ENCODE results near the gene CTXND1. TPM values are rescaled to one million over a fixed set of nuclear protein-coding genes. Genes with fewer than 3 reads are reported as not detected.
A peak's percentile ranks its signal among the peaks of the same experiment; 100 is the strongest.
"Not testable (repeated sequence)": the region's sequence is repeated elsewhere in the genome, so short reads cannot be mapped to it uniquely, and the experiment has no call there.

The CTXND1 gene
- total RNA-seq (2014; rRNA removed) (not detected in 2 replicates), Bru-seq, nascent RNA (not detected), BruChase-seq, experiment 1, labeled RNA remaining after a 6-hour chase (not detected), BruChase-seq, experiment 2, labeled RNA remaining after a 2-hour chase (not detected)
- long read RNA-seq, result 0 reads

DNA sequence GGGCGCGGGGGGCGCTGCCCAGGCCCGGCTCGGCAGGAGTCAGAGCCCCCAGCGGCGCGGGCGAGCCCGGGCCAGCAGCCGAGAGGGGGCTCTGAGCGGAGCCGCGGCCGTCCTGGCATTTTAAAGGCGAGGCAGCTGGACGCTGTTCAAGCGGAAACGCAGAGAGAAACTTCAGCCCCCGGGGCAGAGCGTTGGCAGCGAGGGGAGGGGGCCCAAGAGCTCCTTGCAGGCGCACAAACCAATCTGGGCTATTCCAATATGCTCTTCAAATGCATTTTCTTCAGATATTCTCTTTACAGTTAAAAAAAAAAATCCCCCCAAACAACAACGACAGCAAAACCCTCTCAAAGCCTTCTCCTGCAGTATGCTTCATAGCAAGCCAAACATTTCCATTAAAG lies at the start of gene CTXND1:
Gene CTXND1, minus strand, starts transcription at position 93 of the 398 bp plus-strand sequence. CDS start 50,264 bp downstream, outside the sequence.
- no peak for ATAC-seq
- no peaks in the 10 kb centered on the region for H3K9me2 ChIP-seq (replicated peaks; ENCODE audit: low read length)
- H3K4me2 ChIP-seq (ENCODE audit: low read length), result peak within 1 kb of the TSS; percentile 28; the same call in 1 of the 2 replicates
- no peaks in the 10 kb centered on the region for H3K4me1 ChIP-seq (ENCODE audit: insufficient read depth, low read length)
- CTCF ChIA-PET, result no interaction called here
- no peak within 1 kb of the TSS for H3K4me3 ChIP-seq (ENCODE audit: low read length)
- H3K27ac ChIP-seq (ENCODE audit: low read length), result no peak within 1 kb of the TSS
- TF ChIP-seq EZH2phosphoT487 (IDR thresholded peaks at IDR 0.05; ENCODE audit: borderline replicate concordance, low read length), result 0 out of 2 replicates have a peak, but pooled peaks have one; percentile 32
- no peak for TF ChIP-seq CTCF (conservative IDR thresholded peaks at IDR 0.05; ENCODE audit: low read depth, low read length)
- peak; percentile 67 for TF ChIP-seq EZH2 (IDR thresholded peaks at IDR 0.05; ENCODE audit: low read length, unreplicated experiment)
- H3F3A ChIP-seq (ENCODE audit: low read length, unreplicated experiment), result no peaks in the 10 kb centered on the region
- H3K9ac ChIP-seq (ENCODE audit: low read length), result no peak within 1 kb of the TSS
- intact Hi-C loops (cut with micrococcal nuclease), result no loop called here
- DNase-seq, result no peak
- H3K9me3 ChIP-seq (ENCODE audit: low read length), result no peaks in the 10 kb centered on the region
- H4K20me1 ChIP-seq (ENCODE audit: low read length), result no peaks in the 10 kb centered on the region
- no TSS peak for BruUV-seq (replicated peaks)
- POLR2A ChIA-PET (ENCODE audit: unreplicated experiment), result no interaction called here
- peaks cover 93% of the 10 kb centered on the region for H3K27me3 ChIP-seq (ENCODE audit: low read length)
- H3K79me2 ChIP-seq (ENCODE audit: low read length), result no peaks in the 10 kb centered on the region
- no peak within 1 kb of the TSS for H2AFZ ChIP-seq (ENCODE audit: low read length)
- no peaks in the 10 kb centered on the region for H3K36me3 ChIP-seq (ENCODE audit: low read depth, low read length)

GRCh38 chr15:80301472-80301871 lies 49.5 kb upstream of the CTXND1 start:
- Histone ChIP-seq H3K9me3 (ENCODE audit: low read length) (no peaks in the 10 kb centered on the region), H4K20me1 (ENCODE audit: low read length) (no peaks in the 10 kb centered on the region), H3K9ac (ENCODE audit: low read length) (no peak overlapping the region), H3K27ac (ENCODE audit: low read length) (no peak overlapping the region), H3K4me3 (ENCODE audit: low read length) (no peak overlapping the region), H2AFZ (ENCODE audit: low read length) (no peak overlapping the region), H3K4me2 (ENCODE audit: low read length) (no peak overlapping the region), H3K79me2 (ENCODE audit: low read length) (no peaks in the 10 kb centered on the region), H3K9me2 (replicated peaks; ENCODE audit: low read length) (no peaks in the 10 kb centered on the region), H3K4me1 (ENCODE audit: insufficient read depth, low read length) (no peaks in the 10 kb centered on the region), H3K27me3 (ENCODE audit: low read length) (peaks cover 25% of the 10 kb centered on the region), H3K36me3 (ENCODE audit: low read depth, low read length) (no peaks in the 10 kb centered on the region), H3F3A (ENCODE audit: low read length, unreplicated experiment) (no peaks in the 10 kb centered on the region)
- POLR2A ChIA-PET (ENCODE audit: unreplicated experiment), result no interaction called here
- intact Hi-C loops (cut with micrococcal nuclease), result no loop called here
- ATAC-seq (no peak), DNase-seq (no peak)
- BruUV-seq (replicated peaks), result no TSS peak
- TF ChIP-seq CTCF (conservative IDR thresholded peaks at IDR 0.05; ENCODE audit: low read depth, low read length) (no peak), EZH2phosphoT487 (IDR thresholded peaks at IDR 0.05; ENCODE audit: borderline replicate concordance, low read length) (no peak), EZH2 (IDR thresholded peaks at IDR 0.05; ENCODE audit: low read length, unreplicated experiment) (no peak)
- CTCF ChIA-PET, result no interaction called here

DNA sequence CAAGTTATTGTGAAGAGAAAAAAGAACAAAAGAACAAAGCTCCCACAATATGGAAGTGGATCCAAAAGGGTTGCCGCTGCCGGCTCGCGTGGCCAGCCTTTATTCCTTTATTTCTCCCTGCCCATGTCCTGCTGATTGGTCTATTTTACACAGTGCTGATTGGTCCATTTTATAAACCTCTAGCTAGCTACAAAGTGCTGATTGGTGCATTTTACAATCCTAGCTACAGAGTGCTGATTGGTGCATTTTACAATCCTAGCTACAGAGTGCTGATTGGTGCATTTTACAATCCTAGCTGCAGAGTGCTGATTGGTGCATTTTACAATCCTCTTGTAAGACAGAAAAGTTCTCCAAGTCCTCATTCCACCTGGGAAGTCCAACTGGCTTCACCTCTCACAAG lies 43.8 kb upstream of the CTXND1 start:
- H3K9me2 ChIP-seq (replicated peaks; ENCODE audit: low read length); CTCF ChIA-PET; H3K9ac ChIP-seq (ENCODE audit: low read length); H3F3A ChIP-seq (ENCODE audit: low read length, unreplicated experiment); DNase-seq; H3K4me1 ChIP-seq (ENCODE audit: insufficient read depth, low read length); intact Hi-C loops (cut with micrococcal nuclease); H3K79me2 ChIP-seq (ENCODE audit: low read length); H3K9me3 ChIP-seq (ENCODE audit: low read length); H2AFZ ChIP-seq (ENCODE audit: low read length); H3K4me2 ChIP-seq (ENCODE audit: low read length); H3K4me3 ChIP-seq (ENCODE audit: low read length); H4K20me1 ChIP-seq (ENCODE audit: low read length); ATAC-seq; POLR2A ChIA-PET (ENCODE audit: unreplicated experiment); H3K36me3 ChIP-seq (ENCODE audit: low read depth, low read length); BruUV-seq (replicated peaks); H3K27ac ChIP-seq (ENCODE audit: low read length): not testable (repeated sequence)
- peaks cover 61% of the 10 kb centered on the region for H3K27me3 ChIP-seq (ENCODE audit: low read length)

Data from PC-3 (cell line).